Caco-2 (cell line): ENCODE data around the gene KRT78. TPM values are rescaled to one million over a fixed set of nuclear protein-coding genes. Genes with fewer than 3 reads are reported as not detected.

Source experiments
- BruUV-seq: library from RNA; stranded (reverse); fragments of 400-500 nt; replicated peaks from 2 replicates; lab custom pipeline; 2021; lab: Mats Ljungman, UMichigan
- CTCF ChIA-PET: fragments of 300-600 bp; sonication (Branson Sonifier 250); formaldehyde crosslinking; loops from one replicate; lab custom pipeline; 2022; ENCODE audit warnings: antibody characterized with exemption; lab: Charles Lee
- POLR2A ChIA-PET: fragments of 300-600 bp; sonication (Branson Sonifier 250); formaldehyde crosslinking; loops from one replicate; lab custom pipeline; 2022; ENCODE audit warnings: antibody characterized with exemption; lab: Charles Lee
- DNase-seq, 2 experiments: peaks; one replicate each; pipeline versions ENCODE4 v3.0.0 to v3.0.0-alpha.2; 2020 to 2022
- H3K27me3 ChIP-seq: replicated peaks from 2 replicates; pipeline ENCODE4 v1.6.0; 2011; ENCODE audit warnings: low read length; ENCODE audit not compliant: control insufficient read depth, insufficient read depth
- H3K36me3 ChIP-seq: 2 replicates; pipeline ENCODE4 v1.5.1; 2011; ENCODE audit warnings: low read length; ENCODE audit not compliant: control insufficient read depth, insufficient read depth
- H3K4me1 ChIP-seq: fragments of 250-450 bp; sonication (Bioruptor Pico); 2 replicates; pipeline ENCODE4 v1.5.1; 2020; ENCODE audit warnings: mild to moderate bottlenecking
- H3K4me3 ChIP-seq: 2 replicates; pipeline ENCODE4 v1.5.1; 2011; ENCODE audit warnings: low read depth, mild to moderate bottlenecking, control low read depth, low read length
- H3K9me3 ChIP-seq: fragments of 250-450 bp; sonication (Bioruptor Pico); 2 replicates; pipeline ENCODE4 v1.5.1; 2020; ENCODE audit warnings: mild to moderate bottlenecking, moderate library complexity
- H3K27ac Mint-ChIP-seq: one replicate; pipeline ENCODE4 v1.8.0; 2022; ENCODE audit warnings: mixed read lengths; ENCODE audit not compliant: unreplicated experiment
- H3K27me3 Mint-ChIP-seq: one replicate; pipeline ENCODE4 v1.8.0; 2022; ENCODE audit warnings: mixed read lengths; ENCODE audit not compliant: insufficient read depth, unreplicated experiment
- H3K36me3 Mint-ChIP-seq: one replicate; pipeline ENCODE4 v1.8.0; 2022; ENCODE audit warnings: mild to moderate bottlenecking, mixed read lengths; ENCODE audit not compliant: insufficient read depth, unreplicated experiment
- H3K4me1 Mint-ChIP-seq: one replicate; pipeline ENCODE4 v1.8.0; 2022; ENCODE audit warnings: low read depth, mixed read lengths; ENCODE audit not compliant: unreplicated experiment
- H3K4me3 Mint-ChIP-seq: one replicate; pipeline ENCODE4 v1.8.0; 2022; ENCODE audit warnings: mild to moderate bottlenecking, moderate library complexity, mixed read lengths; ENCODE audit not compliant: unreplicated experiment
- H3K9me3 Mint-ChIP-seq: one replicate; pipeline ENCODE4 v1.8.0; 2022; ENCODE audit warnings: mixed read lengths; ENCODE audit not compliant: unreplicated experiment
- CTCF ChIP-seq, 2 experiments: fragments of 200-600 bp in 1 of 2; IDR thresholded peaks; 1 replicate in 1 of 2; 2 replicates in 1 of 2; pipeline versions ENCODE4 v1.5.1 to v1.8.0; 2011 to 2022; ENCODE audit warnings: antibody characterized with exemption in 1 of 2, control low read depth in 1 of 2, inconsistent platforms in 1 of 2, low read depth in 1 of 2, low read length in 1 of 2, mild to moderate bottlenecking in 1 of 2, moderate library complexity in 1 of 2; ENCODE audit not compliant: insufficient read depth in 1 of 2, severe bottlenecking in 1 of 2, unreplicated experiment in 1 of 2
- intact Hi-C: fragments of 100-400 bp; cut with micrococcal nuclease; formaldehyde crosslinking; loops from one replicate; pipeline ENCODE4 v1.10.0; 2022; ENCODE audit not compliant: unreplicated experiment
- total RNA-seq: library from RNA; stranded (reverse); gene quantifications from 2 replicates; pipeline ENCODE4 v1.2.3, GENCODE V29; 2022

Gene KRT78
- total RNA-seq, 1 experiment from 2014 or later = not detected

GRCh38 chr12:52844386-52844785 lies 4.4 kb downstream of the KRT78 start:
- H3K9me3 ChIP-seq = no peaks in the 10 kb centered on the region
- no peak overlapping the region for H3K4me3 Mint-ChIP-seq
- no peak overlapping the region for H3K4me3 ChIP-seq
- ChIA-PET CTCF (no interaction called here), POLR2A (no interaction called here)
- BruUV-seq = no TSS peak
- H3K27me3 Mint-ChIP-seq = peaks cover 3% of the 10 kb centered on the region
- no peak for DNase-seq
- TF ChIP-seq CTCF (IDR thresholded peaks at IDR 0.05; ENCODE audit: insufficient read depth in 1 of 2, low read depth in 1 of 2, low read length in 1 of 2, severe bottlenecking in 1 of 2, unreplicated experiment in 1 of 2) = no peak
- no peaks in the 10 kb centered on the region for H3K4me1 Mint-ChIP-seq
- H3K36me3 Mint-ChIP-seq = no peaks in the 10 kb centered on the region
- peaks cover 9% of the 10 kb centered on the region for H3K9me3 Mint-ChIP-seq
- H3K27ac Mint-ChIP-seq = no peak overlapping the region
- H3K36me3 ChIP-seq = no peaks in the 10 kb centered on the region
- H3K27me3 ChIP-seq = no peaks in the 10 kb centered on the region
- intact Hi-C loops = no loop called here
- no peaks in the 10 kb centered on the region for H3K4me1 ChIP-seq

- H3K4me3 Mint-ChIP-seq = no peak overlapping the region
- H3K27ac Mint-ChIP-seq = no peak overlapping the region
- Histone ChIP-seq H3K4me3 (no peak overlapping the region), H3K36me3 (no peaks in the 10 kb centered on the region), H3K9me3 (no peaks in the 10 kb centered on the region), H3K4me1 (no peaks in the 10 kb centered on the region), H3K27me3 (no peaks in the 10 kb centered on the region)
- DNase-seq = no peak
- ChIA-PET CTCF (no interaction called here), POLR2A (no interaction called here)
- peaks cover 5% of the 10 kb centered on the region for H3K27me3 Mint-ChIP-seq
- no peak for TF ChIP-seq CTCF (IDR thresholded peaks at IDR 0.05; ENCODE audit: insufficient read depth in 1 of 2, low read depth in 1 of 2, low read length in 1 of 2, severe bottlenecking in 1 of 2, unreplicated experiment in 1 of 2)
- peaks cover 9% of the 10 kb centered on the region for H3K4me1 Mint-ChIP-seq
- intact Hi-C loops = no loop called here
- no peaks in the 10 kb centered on the region for H3K36me3 Mint-ChIP-seq
- BruUV-seq = no TSS peak
- H3K9me3 Mint-ChIP-seq = no peaks in the 10 kb centered on the region
Measured at GRCh38 chr12:52839436-52840105, 9.2 kb downstream of the KRT78 start.

GRCh38 chr12:52838609-52839435 lies 10.0 kb downstream of the KRT78 start:
- TF ChIP-seq CTCF (IDR thresholded peaks at IDR 0.05; ENCODE audit: insufficient read depth in 1 of 2, low read depth in 1 of 2, low read length in 1 of 2, severe bottlenecking in 1 of 2, unreplicated experiment in 1 of 2) = no peak
- no peaks in the 10 kb centered on the region for H3K9me3 ChIP-seq
- no peaks in the 10 kb centered on the region for H3K27me3 ChIP-seq
- Mint-ChIP-seq H3K36me3 (no peaks in the 10 kb centered on the region), H3K27ac (no peak overlapping the region), H3K9me3 (no peaks in the 10 kb centered on the region), H3K27me3 (peaks cover 5% of the 10 kb centered on the region), H3K4me3 (no peak overlapping the region), H3K4me1 (peaks cover 9% of the 10 kb centered on the region)
- POLR2A ChIA-PET = no interaction called here
- CTCF ChIA-PET = no interaction called here
- no TSS peak for BruUV-seq
- H3K36me3 ChIP-seq = no peaks in the 10 kb centered on the region
- H3K4me3 ChIP-seq = no peak overlapping the region
- no peak for DNase-seq
- no peaks in the 10 kb centered on the region for H3K4me1 ChIP-seq
- intact Hi-C loops = no loop called here
